ENCODE measurements around the gene ZNF268.

ZNF268 gene

DNA sequence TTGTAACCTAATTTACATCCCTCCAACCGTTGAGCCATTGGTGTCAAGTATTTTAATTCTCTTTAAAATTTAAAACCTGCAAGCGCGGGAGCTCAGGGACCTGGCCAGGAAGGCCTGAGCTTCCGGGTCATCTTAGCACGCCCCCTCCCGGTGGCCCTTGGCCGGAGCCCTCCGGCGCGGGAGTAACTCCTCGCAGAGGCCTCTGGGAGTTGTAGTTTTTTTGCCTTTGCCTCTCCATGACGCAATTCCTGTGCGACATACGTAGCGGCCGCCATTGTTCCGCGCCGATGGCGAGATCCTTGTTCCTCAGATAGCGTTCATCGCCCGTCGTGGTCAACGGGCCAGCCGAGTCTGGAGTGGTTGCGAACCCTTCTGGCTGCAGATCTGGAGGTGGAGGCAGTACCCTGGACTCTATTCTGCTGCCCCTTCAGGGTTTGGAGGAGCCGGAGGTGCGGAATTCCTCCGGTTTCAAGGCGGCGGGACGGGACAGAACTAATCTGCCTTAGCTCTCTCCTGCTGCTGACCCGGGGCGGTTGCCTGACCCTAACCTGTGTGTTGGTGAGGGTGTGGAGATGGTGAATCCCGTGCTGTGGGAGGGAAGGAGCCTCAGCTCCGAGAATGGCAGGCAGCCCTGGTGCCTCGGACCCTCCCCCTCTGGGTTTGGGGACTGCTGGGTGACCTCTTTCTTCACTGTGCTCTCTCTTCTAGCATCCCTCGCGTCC is at the start of gene ZNF268:
TSS of gene ZNF268 (plus strand) at position 258 of the 722 bp plus-strand sequence. CDS start 503 bp downstream, outside the sequence.
- peak; percentile 93 for DNase-seq

- no peak for DNase-seq
Observed at GRCh38 chr12:133135747-133136146, 45.5 kb upstream of the ZNF268 start.

DNA sequence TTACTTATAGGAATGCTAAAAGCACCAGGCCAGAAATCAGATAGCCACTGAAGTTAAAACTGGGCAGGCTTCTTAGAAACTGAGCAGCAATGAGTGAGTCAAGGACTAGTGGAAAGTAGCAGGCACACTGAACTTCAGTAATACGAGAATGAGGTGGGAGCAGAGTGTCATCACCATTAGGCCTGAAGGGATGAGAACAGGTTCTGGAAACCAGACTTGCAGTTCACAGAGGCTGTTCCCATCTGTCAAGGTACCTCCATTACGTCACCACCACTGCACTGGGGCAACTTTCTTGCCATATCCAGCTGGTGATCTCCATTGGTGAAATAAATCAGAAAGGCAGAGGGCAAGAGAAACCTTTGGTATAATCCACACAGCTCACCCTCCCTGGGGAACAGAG is 35.3 kb upstream of the ZNF268 start:
- no peak for DNase-seq

GRCh38 chr12:133156125-133156690 is 25.1 kb upstream of the ZNF268 start:
- no peak for DNase-seq

GRCh38 chr12:133165776-133166175 is 15.5 kb upstream of the ZNF268 start:
- no peak for DNase-seq

GRCh38 chr12:133172491-133172890 is 8.8 kb upstream of the ZNF268 start:
- DNase-seq: no peak

GRCh38 chr12:133174901-133175300 is 6.4 kb upstream of the ZNF268 start:
- DNase-seq: no peak

DNA sequence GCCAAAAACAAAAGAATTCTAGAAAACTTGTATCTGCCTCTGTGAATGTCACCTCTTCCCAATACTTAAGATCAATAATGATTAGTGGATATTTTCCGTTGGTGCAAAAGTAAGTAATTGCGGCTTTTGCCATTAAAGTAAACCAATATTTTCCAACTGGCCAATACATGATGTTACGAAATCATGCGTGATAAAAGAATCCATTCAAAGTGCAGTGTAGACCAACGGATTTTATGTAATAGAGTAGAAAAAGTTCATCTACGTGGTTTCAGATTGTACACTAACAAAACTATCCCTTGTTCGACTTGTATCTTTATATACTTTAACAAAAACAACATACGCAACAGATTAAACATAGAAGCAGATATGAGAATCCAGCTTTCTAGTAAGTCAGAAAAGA is 626 bp upstream of the ZNF268 start:
- no peak for DNase-seq

GRCh38 chr12:133190176-133190575 is 8.9 kb downstream of the ZNF268 start:
- DNase-seq: no peak

GRCh38 chr12:133192847-133193246 is 11.6 kb downstream of the ZNF268 start:
- DNase-seq: no peak

GRCh38 chr12:133201888-133202287 is 20.6 kb downstream of the ZNF268 start:
- no peak for DNase-seq

GRCh38 chr12:133202493-133203343 is 21.4 kb downstream of the ZNF268 start:
- no peak for DNase-seq

DNA sequence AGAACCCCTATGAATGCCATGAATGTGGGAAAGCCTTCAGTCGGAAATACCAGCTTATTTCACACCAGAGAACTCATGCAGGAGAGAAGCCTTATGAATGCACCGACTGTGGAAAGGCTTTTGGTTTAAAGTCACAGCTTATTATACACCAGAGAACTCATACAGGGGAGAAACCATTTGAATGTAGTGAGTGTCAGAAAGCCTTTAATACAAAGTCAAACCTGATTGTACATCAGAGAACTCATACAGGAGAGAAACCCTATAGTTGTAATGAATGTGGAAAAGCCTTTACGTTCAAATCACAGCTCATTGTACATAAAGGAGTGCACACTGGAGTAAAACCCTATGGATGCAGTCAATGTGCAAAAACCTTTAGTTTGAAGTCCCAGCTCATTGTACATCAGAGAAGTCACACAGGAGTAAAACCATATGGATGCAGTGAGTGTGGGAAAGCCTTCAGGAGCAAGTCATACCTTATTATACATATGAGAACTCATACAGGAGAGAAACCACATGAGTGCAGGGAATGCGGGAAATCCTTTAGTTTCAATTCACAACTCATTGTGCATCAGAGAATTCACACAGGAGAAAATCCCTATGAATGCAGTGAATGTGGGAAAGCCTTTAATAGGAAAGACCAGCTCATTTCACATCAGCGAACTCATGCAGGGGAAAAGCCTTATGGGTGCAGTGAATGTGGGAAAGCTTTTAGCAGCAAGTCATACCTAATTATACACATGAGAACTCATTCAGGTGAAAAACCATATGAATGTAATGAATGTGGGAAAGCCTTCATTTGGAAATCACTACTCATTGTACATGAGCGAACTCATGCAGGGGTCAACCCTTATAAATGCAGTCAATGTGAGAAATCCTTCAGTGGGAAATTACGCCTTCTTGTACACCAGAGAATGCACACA is 22.3 kb downstream of the ZNF268 start:
- no peak for DNase-seq

GRCh38 chr12:133204264-133204603 is 22.9 kb downstream of the ZNF268 start:
- no peak for DNase-seq

GRCh38 chr12:133206390-133206789 is 25.1 kb downstream of the ZNF268 start:
- DNase-seq: no peak

DNA sequence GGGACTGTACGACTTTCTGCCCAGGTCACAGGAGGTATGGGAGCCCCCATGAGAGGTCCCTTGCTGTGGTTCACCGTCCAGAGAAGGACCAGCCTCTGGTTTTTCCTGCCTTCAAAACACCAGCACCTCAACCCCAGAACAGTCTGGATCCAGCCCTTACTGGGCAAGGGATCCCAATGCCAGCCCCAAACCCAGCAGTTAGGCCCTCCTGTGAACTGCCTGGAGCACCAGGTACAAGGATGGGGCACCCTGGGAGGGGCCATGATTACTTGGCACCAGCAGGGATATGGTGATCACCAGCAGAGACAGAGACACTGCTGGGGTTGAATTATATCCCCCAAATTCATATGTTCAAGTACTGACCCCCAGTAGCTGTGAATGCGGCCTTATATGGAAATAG is 34.4 kb downstream of the ZNF268 start:
- no peak for DNase-seq

- no peak for DNase-seq
Observed at GRCh38 chr12:133217219-133217618, 35.9 kb downstream of the ZNF268 start.

DNA sequence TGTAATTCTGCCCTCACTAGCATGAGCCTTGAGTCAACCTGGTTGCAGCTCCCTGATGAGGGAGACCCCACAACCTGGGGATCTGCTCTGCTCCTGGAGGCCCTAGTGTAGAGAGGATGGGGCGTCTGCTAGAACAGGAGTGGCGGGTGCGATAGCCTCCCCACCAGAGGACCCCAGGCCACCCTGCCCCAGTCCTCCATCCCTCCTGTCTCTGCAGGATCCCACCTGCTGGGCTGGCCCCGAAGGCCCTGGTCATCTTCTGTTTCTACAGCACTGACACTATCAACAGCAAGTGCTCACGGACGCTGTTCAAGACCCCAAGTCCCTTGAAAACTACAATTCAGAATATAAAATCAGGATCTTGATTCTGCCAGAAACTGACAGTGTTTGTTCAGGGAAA is 39.2 kb downstream of the ZNF268 start:
- DNase-seq: no peak

DNA sequence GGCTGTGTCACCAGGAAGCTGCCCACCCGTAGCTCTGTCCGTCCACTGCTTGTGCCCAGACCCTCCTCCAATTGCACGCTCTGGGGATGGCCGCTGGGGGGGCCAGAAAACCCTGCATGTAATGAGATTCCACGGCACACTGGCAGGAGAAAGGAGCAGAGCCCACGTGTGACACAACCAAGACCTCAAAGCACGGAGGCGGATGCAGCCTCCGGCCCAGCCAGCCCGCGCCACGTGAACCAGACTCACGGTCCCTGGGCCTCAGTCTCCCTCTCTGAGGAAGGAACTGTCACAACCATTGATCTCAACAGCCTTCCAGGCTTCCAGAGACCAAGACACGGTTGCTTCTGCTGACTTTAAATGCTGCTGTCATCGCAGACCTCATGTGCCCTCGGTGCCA is 39.9 kb downstream of the ZNF268 start:
- DNase-seq: no peak

- no peak for DNase-seq
Observed at GRCh38 chr12:133222211-133222610, 40.9 kb downstream of the ZNF268 start.

GRCh38 chr12:133225527-133225926 is 44.2 kb downstream of the ZNF268 start:
- DNase-seq: no peak

DNA sequence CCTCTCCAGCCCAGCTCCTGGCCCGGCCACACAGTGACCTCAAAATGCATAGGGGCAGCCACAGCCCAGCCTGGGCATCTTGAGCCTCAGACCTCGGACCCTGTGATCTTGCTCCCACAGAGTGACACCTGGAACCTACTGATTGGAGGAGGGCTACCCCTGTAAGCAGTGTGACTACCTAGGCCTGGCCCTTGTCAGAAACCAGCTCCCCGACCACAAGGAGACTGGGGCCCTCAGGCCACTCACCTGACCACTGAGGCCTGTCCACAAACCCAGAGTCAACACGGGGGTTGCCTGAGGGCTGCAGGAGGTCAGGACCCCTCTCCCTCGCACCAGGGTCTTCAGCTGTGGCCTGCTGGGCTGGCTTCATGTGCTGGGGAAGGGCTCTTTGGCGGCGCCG is 45.4 kb downstream of the ZNF268 start:
- DNase-seq: no peak

DNA sequence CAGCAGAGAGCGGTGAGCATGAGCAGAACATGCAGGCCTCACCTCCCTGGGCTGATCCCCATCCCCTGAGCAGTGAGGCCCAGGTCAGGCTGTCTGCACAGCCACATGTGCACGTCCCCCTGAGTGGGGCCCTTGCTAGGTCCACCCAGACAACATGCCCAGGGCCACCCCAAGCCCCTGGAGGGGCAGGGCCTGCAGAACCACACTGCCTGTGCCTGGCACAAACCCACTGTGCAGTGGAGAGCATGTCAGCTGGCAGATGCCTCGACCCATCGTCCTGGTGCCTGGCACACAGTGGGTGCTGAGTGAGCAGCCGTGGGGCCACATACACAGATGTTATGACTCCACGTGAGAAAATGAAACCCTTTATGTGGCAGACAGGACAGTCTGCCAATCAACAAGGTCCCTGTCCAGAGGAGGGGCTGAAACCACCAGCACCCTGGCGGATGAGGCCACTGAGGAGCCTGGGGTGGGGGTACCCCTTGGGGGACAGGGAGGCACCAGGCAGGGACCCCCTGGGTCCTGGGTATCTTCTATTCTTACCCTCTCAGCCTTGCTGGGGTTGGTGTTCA is 46.1 kb downstream of the ZNF268 start:
- DNase-seq: no peak

Measured in activated CD4-positive, alpha-beta T cell treated with anti-CD3 and anti-CD28 coated beads for 48 hours (primary cell).